Ureter (tissue), 1 donor: ENCODE results near the gene FGD6. TPM values are rescaled to one million over a fixed set of nuclear protein-coding genes. Genes with fewer than 3 reads are reported as not detected.
"Not testable (repeated sequence)": the region's sequence is repeated elsewhere in the genome, so short reads cannot be mapped to it uniquely, and the experiment has no call there.

Source experiments
- DNase-seq: peaks from one replicate; pipeline ENCODE4 v3.0.0-alpha.2; 2020; ENCODE audit warnings: low spot score
- total RNA-seq: library from RNA; stranded (reverse); gene quantifications from one replicate; pipeline ENCODE4 v1.2.4, GENCODE V29; 2023
- donor health status: DM: yes; HTN: yes; CAD: no.

Gene FGD6
- total RNA-seq, 1 donor from 2014 or later: 14.9 TPM

- DNase-seq: no peak
These were observed 91.2 kb downstream of the FGD6 start for GRCh38 chr12:95126076-95126475.

- DNase-seq: no peak
These were observed 93.2 kb downstream of the FGD6 start for GRCh38 chr12:95124106-95124505.

GRCh38 chr12:95118788-95119179 lies 98.5 kb downstream of the FGD6 start:
- no peak for DNase-seq

- DNase-seq: no peak
These were observed 99.0 kb downstream of the FGD6 start for GRCh38 chr12:95118138-95118787.

GRCh38 chr12:95117178-95117599 lies 100.1 kb downstream of the FGD6 start:
- DNase-seq: peak; percentile 80

GRCh38 chr12:95116773-95117172 lies 100.5 kb downstream of the FGD6 start:
- peak; percentile 49 for DNase-seq

GRCh38 chr12:95116341-95116740 lies 100.9 kb downstream of the FGD6 start:
- DNase-seq: no peak

- DNase-seq: no peak
These were observed 101.6 kb downstream of the FGD6 start for GRCh38 chr12:95115641-95116040.

GRCh38 chr12:95114766-95115405 lies 102.4 kb downstream of the FGD6 start:
- no peak for DNase-seq

GRCh38 chr12:95107362-95107761 lies 109.9 kb downstream of the FGD6 start:
- DNase-seq: no peak

GRCh38 chr12:95105540-95105939 lies 111.7 kb downstream of the FGD6 start:
- no peak for DNase-seq

GRCh38 chr12:95104919-95105452 lies 112.3 kb downstream of the FGD6 start:
- no peak for DNase-seq

- DNase-seq: no peak
These were observed 114.2 kb downstream of the FGD6 start for GRCh38 chr12:95102916-95103671.

GRCh38 chr12:95101957-95102356 lies 115.3 kb downstream of the FGD6 start:
- not testable (repeated sequence) for DNase-seq

- no peak for DNase-seq
These were observed 116.7 kb downstream of the FGD6 start for GRCh38 chr12:95100264-95101190.

- no peak for DNase-seq
These were observed 117.9 kb downstream of the FGD6 start for GRCh38 chr12:95099270-95099790.

- DNase-seq: no peak
These were observed 120.4 kb downstream of the FGD6 start for GRCh38 chr12:95096852-95097251.

- DNase-seq: no peak
These were observed 120.9 kb downstream of the FGD6 start for GRCh38 chr12:95096378-95096777.

- not testable (repeated sequence) for DNase-seq
These were observed 121.4 kb downstream of the FGD6 start for GRCh38 chr12:95095866-95096265.

GRCh38 chr12:95089462-95089861 lies 127.8 kb downstream of the FGD6 start:
- no peak for DNase-seq

GRCh38 chr12:95088379-95088778 lies 128.9 kb downstream of the FGD6 start:
- no peak for DNase-seq
